ENCODE results near the gene PADI2.
"Not testable (repeated sequence)": the region's sequence is repeated elsewhere in the genome, so short reads cannot be mapped to it uniquely, and the experiment has no call there.

The PADI2 gene

DNA sequence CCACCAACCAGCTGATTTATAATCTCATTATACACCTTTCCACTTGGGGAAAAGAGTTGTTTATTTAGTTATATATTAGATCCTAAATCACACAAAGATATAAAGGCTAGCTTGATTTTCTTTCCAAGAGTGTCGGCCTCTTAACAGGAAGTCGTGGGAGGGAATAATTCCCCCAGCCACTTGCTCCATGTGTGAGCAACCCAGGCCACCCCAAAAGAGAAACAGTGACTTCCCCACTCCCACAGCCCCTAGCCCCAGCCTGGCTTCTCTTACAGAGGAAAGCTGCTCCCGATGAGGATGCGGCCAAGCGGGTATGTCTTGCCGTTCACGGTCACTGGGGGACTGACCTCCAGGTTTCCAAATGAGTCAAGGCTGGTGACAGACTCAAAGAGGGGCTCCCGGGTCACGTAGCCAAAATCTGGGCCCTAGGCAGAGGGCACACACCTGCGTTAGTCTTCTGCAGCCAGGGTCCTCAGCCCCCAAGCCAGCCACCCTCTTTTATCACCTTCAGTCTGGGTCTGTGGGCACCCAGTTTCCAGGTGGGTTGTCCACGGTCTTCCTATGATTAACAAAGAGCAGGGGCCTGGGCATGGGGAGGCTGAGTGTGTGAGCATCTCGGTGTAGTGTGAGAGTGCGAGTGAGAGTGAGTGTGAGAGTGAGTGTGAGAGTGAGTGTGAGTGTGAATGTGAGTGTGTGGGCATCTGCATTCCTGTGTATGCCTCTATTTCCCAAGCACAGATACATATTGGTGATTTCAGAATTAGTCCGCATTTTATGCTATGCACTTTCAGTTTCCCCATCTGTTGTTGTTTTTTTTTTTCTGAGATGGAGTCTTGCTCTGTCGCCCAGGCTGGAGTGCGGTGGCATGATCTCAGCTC, 40.0 kb downstream of the PADI2 start:
- no peak overlapping the region for H3K27ac ChIP-seq (ENCODE audit: low read length)
- H3K36me3 ChIP-seq (ENCODE audit: control insufficient read depth, low read depth, low read length), result no peaks in the 10 kb centered on the region
- H3K4me3 ChIP-seq (ENCODE audit: low read length), result no peak overlapping the region
- H3K27me3 ChIP-seq (ENCODE audit: control insufficient read depth, insufficient read depth, low read length), result no peaks in the 10 kb centered on the region
- no peak overlapping the region for H3K9ac ChIP-seq (ENCODE audit: low read length)
- H3K9me3 ChIP-seq (ENCODE audit: control insufficient read depth, low read depth, low read length), result no peaks in the 10 kb centered on the region
- no peaks in the 10 kb centered on the region for H3K4me1 ChIP-seq (ENCODE audit: control insufficient read depth, low read depth, low read length)

DNA sequence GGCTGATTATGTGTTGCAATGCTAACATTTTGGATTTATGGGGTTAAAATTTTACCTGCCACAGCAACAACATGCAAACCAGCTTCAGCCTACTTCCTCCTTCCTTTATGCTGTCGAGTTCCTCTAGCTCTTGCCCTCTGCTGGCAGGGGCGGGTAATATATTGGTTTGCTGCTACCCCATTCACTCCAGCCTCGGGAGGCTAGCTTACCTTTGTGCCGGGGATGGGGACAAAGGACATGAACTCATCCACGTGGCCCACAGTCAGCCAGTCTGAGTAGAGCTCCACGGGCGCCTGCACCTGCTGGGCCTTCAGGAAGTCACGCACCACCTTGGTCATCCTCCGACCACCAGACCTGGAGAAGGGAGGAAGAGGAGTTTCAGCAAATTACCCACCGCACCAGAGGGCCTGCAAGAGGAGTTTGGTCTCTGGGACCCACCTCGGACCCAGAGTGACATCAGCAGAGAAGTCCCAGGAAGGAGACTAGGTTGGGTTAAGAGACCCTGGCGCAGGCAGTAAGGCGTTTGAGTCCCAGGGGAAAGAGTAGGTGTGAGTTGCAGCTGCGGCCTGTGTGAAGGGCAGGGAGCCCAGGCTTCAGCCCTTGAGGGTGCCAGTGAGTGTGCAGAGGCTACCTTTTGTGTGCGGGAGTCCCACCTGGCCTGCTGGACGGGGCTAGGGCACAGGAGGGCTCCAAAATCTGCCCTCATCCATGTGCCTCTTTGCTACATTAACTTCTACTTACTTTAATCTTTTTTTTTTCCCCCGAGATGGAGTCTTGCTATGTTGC, 43.6 kb downstream of the PADI2 start:
- no peak overlapping the region for H3K4me3 ChIP-seq (ENCODE audit: low read length)
- no peaks in the 10 kb centered on the region for H3K9me3 ChIP-seq (ENCODE audit: control insufficient read depth, low read depth, low read length)
- no peaks in the 10 kb centered on the region for H3K27me3 ChIP-seq (ENCODE audit: control insufficient read depth, insufficient read depth, low read length)
- H3K9ac ChIP-seq (ENCODE audit: low read length), result no peak overlapping the region
- no peaks in the 10 kb centered on the region for H3K4me1 ChIP-seq (ENCODE audit: control insufficient read depth, low read depth, low read length)
- H3K36me3 ChIP-seq (ENCODE audit: control insufficient read depth, low read depth, low read length), result no peaks in the 10 kb centered on the region
- no peak overlapping the region for H3K27ac ChIP-seq (ENCODE audit: low read length)

DNA sequence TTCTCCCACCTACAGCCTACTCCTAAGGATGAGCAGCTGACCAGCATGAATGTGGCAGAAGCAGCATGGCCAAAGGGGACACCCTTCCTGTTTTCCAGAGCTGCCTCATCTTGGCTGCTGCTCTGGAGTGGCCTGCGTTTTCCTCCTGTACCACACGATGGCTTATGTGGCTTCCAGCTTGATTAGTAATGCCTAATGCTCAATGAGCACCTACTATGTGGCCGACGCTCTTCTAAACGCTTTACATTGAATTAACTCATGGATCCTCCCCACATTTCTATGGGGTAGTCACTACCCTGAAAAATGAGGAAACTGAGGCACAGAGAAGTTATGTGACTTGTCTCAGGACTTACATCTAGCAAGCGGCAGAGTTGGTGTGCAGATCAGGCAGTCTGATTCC, 47.5 kb downstream of the PADI2 start:
- H3K4me1 ChIP-seq (ENCODE audit: control insufficient read depth, low read depth, low read length), result no peaks in the 10 kb centered on the region
- no peak overlapping the region for H3K27ac ChIP-seq (ENCODE audit: low read length)
- no peaks in the 10 kb centered on the region for H3K27me3 ChIP-seq (ENCODE audit: control insufficient read depth, insufficient read depth, low read length)
- H3K4me3 ChIP-seq (ENCODE audit: low read length), result no peak overlapping the region
- no peak overlapping the region for H3K9ac ChIP-seq (ENCODE audit: low read length)
- H3K36me3 ChIP-seq (ENCODE audit: control insufficient read depth, low read depth, low read length), result no peaks in the 10 kb centered on the region
- no peaks in the 10 kb centered on the region for H3K9me3 ChIP-seq (ENCODE audit: control insufficient read depth, low read depth, low read length)

DNA sequence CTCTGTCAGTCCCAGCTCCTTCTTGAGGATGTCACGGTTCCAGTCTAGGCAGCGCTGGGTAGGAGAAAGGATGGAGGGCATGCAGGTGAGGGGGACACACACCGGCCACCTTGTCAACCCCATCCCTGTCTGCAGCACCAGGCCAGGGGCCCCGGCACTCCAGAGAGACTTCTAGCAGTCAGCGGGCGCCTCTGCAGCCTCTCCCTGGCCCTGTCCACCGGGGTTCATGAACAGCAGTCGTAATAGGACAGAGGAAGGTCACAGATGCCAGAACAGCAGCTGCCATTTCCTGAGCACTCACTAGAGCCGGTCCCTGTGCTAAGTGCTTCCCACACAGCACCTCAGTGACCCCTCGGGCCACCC, 49.1 kb downstream of the PADI2 start:
- Histone ChIP-seq H3K27me3 (ENCODE audit: control insufficient read depth, insufficient read depth, low read length) (no peaks in the 10 kb centered on the region), H3K4me3 (ENCODE audit: low read length) (no peak overlapping the region), H3K4me1 (ENCODE audit: control insufficient read depth, low read depth, low read length) (no peaks in the 10 kb centered on the region), H3K36me3 (ENCODE audit: control insufficient read depth, low read depth, low read length) (no peaks in the 10 kb centered on the region), H3K9me3 (ENCODE audit: control insufficient read depth, low read depth, low read length) (no peaks in the 10 kb centered on the region), H3K9ac (ENCODE audit: low read length) (no peak overlapping the region), H3K27ac (ENCODE audit: low read length) (no peak overlapping the region)

DNA sequence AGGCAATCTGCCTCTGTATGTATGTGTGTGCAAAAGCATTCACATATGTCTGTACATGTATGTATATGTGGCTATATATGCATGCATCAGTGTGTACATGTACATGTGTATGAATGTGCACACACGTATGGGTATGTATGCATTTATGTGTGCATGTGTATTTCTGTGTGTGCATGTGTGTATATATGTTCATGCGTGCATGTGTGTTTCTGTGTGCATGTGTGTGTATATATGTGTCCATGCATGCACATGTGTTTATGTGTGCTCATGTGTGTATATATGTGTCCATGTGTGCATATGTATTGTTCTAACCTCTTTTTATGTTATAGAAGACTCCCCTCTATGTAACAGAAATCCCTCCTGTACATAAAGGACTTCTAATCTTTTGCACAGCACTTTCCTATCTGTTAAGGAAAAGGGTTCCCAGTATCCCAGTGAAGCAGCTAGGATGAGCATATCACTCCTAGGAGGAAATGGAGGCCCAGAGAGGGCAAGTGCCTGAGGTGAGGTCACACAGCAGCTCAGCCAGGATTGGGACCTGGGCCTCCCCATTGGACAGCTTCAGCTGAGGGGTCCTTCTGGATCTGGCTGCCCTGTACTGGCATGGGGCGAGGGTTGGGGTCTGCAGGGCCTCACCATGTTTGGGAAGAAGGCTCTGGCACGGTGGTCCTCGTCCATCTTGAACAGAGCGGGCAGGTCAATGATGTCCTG, 49.6 kb downstream of the PADI2 start:
- Histone ChIP-seq H3K4me3 (ENCODE audit: low read length) (no peak overlapping the region), H3K9ac (ENCODE audit: low read length) (no peak overlapping the region)

DNA sequence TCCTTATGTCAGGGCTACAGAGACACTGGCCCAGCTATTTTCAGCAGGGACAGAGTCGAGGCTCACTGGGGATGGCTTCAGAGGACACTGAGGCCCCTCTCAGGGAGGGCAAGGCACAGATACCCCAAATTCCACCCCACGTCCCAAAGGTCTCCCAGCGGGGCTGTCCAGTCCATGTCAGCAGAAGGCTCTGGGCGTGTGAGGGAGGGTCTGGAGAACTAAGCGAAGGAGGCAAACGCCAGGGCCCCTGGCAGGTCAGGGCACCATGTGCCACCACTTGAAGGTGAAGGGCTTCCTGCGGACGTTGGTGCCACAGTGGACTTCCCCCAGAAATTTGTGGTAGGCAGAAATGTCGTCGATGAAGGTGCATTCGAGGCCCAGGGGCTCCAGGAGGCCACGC, 50.5 kb downstream of the PADI2 start:
- no peaks in the 10 kb centered on the region for H3K27me3 ChIP-seq (ENCODE audit: control insufficient read depth, insufficient read depth, low read length)
- H3K36me3 ChIP-seq (ENCODE audit: control insufficient read depth, low read depth, low read length), result no peaks in the 10 kb centered on the region
- no peaks in the 10 kb centered on the region for H3K9me3 ChIP-seq (ENCODE audit: control insufficient read depth, low read depth, low read length)
- no peak overlapping the region for H3K9ac ChIP-seq (ENCODE audit: low read length)
- H3K4me3 ChIP-seq (ENCODE audit: low read length), result no peak overlapping the region
- no peaks in the 10 kb centered on the region for H3K4me1 ChIP-seq (ENCODE audit: control insufficient read depth, low read depth, low read length)
- no peak overlapping the region for H3K27ac ChIP-seq (ENCODE audit: low read length)

More for the DNA sequence above, 49.6 kb downstream of the PADI2 start:
- Histone ChIP-seq H3K4me1 (ENCODE audit: control insufficient read depth, low read depth, low read length) (no peaks in the 10 kb centered on the region), H3K27me3 (ENCODE audit: control insufficient read depth, insufficient read depth, low read length) (no peaks in the 10 kb centered on the region), H3K36me3 (ENCODE audit: control insufficient read depth, low read depth, low read length) (no peaks in the 10 kb centered on the region), H3K27ac (ENCODE audit: low read length) (no peak overlapping the region), H3K9me3 (ENCODE audit: control insufficient read depth, low read depth, low read length) (no peaks in the 10 kb centered on the region)

DNA sequence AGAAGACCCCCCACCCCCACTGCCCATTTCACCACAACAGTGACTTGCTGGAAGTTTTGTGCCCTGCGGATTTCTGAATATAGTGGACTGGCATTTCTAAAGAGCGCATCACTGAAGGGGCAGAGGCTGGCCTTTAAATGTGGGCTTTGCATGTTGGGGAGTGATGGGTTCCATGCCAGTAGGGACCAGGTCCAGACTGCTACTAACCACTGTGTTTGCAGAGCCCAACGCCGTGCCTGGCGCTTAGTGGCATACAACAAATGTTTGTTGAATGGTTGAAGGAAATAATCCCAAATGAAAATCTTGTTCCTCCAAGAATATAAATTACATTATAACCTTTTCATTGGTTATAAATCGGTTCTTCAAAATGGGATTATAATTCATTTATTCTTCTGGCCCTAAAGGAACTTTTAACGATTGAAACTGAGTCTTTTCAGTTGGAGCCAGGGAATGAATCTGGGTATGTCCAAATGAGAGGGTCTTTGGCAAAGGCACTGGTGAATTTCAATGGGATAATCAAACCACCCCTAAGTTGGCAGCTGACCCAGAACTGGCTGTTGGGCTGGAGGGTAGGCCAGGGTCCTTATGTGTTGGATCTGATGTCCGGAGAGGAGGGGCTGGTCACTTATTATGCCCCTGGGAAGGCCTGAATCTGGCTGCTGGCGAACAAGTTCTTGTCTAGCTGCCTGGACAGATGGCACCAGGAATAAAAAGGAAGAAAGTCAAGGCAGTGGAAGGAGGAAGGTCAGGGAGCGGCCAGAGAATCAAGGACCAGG, 51.6 kb downstream of the PADI2 start:
- Histone ChIP-seq H3K9ac (ENCODE audit: low read length) (no peak overlapping the region), H3K9me3 (ENCODE audit: control insufficient read depth, low read depth, low read length) (no peaks in the 10 kb centered on the region), H3K4me3 (ENCODE audit: low read length) (no peak overlapping the region), H3K27me3 (ENCODE audit: control insufficient read depth, insufficient read depth, low read length) (no peaks in the 10 kb centered on the region), H3K4me1 (ENCODE audit: control insufficient read depth, low read depth, low read length) (no peaks in the 10 kb centered on the region), H3K27ac (ENCODE audit: low read length) (no peak overlapping the region), H3K36me3 (ENCODE audit: control insufficient read depth, low read depth, low read length) (no peaks in the 10 kb centered on the region)

DNA sequence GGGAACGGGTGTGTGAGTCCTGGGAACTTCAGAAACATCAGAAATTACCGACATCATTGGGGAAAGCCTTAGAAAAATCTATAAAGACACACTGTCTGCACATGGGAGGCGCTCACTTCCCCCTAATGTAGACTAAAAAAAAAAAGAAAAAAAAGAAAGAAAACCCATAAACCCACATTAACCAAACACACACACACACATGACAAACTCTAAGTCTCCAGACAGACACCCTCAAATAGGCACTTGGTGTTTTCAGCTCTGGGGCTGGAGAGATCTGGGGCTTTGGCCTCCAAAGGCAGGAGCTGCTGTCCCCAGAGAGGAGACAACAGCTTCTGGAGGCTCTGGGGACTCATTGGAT, 52.2 kb downstream of the PADI2 start:
- Histone ChIP-seq H3K27ac (ENCODE audit: low read length) (no peak overlapping the region), H3K27me3 (ENCODE audit: control insufficient read depth, insufficient read depth, low read length) (no peaks in the 10 kb centered on the region), H3K4me1 (ENCODE audit: control insufficient read depth, low read depth, low read length) (no peaks in the 10 kb centered on the region), H3K4me3 (ENCODE audit: low read length) (no peak overlapping the region), H3K36me3 (ENCODE audit: control insufficient read depth, low read depth, low read length) (no peaks in the 10 kb centered on the region), H3K9me3 (ENCODE audit: control insufficient read depth, low read depth, low read length) (no peaks in the 10 kb centered on the region), H3K9ac (ENCODE audit: low read length) (no peak overlapping the region)

DNA sequence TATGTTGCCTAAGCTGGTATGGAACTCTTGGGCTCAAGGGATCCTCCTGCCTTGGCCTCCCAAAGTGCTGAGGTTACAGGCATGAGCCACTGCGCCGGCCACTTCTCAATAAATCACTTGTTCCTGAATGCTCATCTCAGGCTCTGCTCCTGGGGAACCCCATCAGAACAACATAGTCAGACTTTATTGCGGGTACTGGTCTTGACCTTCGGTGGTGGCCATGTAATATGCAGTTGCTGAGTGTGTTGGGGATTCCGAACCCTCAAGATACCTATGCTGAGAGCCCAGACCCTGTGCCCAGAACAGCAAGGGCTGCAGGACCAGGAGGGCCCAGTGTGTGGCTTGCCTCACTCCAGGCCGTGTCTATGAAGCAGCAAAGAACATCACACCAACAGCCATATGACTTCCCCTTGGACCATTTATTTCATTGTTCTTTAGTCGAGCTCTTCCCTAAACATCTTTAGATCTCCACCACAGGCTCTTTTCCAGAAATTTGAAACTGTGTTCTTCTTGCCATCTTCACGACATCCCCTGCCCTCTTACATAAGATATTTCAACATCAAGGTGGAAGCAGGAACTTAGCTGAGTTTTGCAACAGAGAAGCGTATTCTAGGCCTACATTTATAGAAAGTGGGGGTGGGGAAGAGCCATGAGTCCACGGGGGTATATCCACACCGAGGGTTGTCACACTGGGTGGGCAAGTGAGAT, 52.7 kb downstream of the PADI2 start:
- Histone ChIP-seq H3K36me3 (ENCODE audit: control insufficient read depth, low read depth, low read length) (no peaks in the 10 kb centered on the region), H3K9ac (ENCODE audit: low read length) (no peak overlapping the region), H3K4me3 (ENCODE audit: low read length) (no peak overlapping the region), H3K27ac (ENCODE audit: low read length) (no peak overlapping the region), H3K4me1 (ENCODE audit: control insufficient read depth, low read depth, low read length) (no peaks in the 10 kb centered on the region), H3K27me3 (ENCODE audit: control insufficient read depth, insufficient read depth, low read length) (no peaks in the 10 kb centered on the region), H3K9me3 (ENCODE audit: control insufficient read depth, low read depth, low read length) (no peaks in the 10 kb centered on the region)

DNA sequence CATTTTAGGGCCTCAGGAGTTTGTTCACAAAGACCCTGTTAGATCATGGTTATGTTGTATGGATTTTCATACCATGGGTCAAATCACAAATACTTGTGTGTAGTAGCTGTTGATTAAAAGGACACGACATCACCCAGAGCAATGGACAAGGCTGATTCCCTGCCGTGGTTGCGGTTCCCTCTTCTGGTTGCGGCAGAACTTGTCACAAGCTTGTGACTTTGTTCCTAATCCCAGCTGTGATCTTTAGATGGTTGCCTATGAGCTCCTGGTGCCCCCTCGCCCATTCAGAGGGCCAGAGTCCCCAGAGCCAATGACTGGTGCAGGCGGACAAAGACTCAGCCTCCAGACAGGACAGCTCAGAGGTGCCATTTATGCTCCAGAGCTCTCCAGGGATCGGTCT, 53.6 kb downstream of the PADI2 start:
- H3K27me3 ChIP-seq (ENCODE audit: control insufficient read depth, insufficient read depth, low read length), result no peaks in the 10 kb centered on the region
- H3K9me3 ChIP-seq (ENCODE audit: control insufficient read depth, low read depth, low read length), result no peaks in the 10 kb centered on the region
- no peak overlapping the region for H3K4me3 ChIP-seq (ENCODE audit: low read length)
- no peaks in the 10 kb centered on the region for H3K4me1 ChIP-seq (ENCODE audit: control insufficient read depth, low read depth, low read length)
- H3K27ac ChIP-seq (ENCODE audit: low read length), result no peak overlapping the region
- H3K36me3 ChIP-seq (ENCODE audit: control insufficient read depth, low read depth, low read length), result no peaks in the 10 kb centered on the region
- no peak overlapping the region for H3K9ac ChIP-seq (ENCODE audit: low read length)

DNA sequence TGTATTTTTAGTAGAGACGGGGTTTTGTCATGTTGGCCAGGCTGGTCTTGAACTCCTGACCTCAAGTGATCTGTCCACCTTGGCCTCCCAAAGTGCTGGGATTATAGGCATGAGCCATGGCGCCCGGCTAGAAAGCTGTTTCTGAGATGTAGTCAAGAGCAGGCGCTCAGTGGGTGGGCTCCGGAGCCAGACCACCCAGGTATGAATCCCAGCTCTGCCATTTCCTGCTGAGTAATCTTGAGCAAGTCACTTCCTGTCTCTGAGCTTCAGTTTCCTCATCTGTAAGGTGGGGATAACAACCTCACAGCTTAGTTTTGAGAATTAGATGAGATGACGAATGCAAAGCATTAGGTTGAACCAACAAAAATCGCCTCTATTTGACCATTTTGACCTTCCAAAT, 56.5 kb downstream of the PADI2 start:
- not testable (repeated sequence) for H3K9ac ChIP-seq (ENCODE audit: low read length); H3K27ac ChIP-seq (ENCODE audit: low read length); H3K36me3 ChIP-seq (ENCODE audit: control insufficient read depth, low read depth, low read length); H3K9me3 ChIP-seq (ENCODE audit: control insufficient read depth, low read depth, low read length); H3K27me3 ChIP-seq (ENCODE audit: control insufficient read depth, insufficient read depth, low read length); H3K4me3 ChIP-seq (ENCODE audit: low read length); H3K4me1 ChIP-seq (ENCODE audit: control insufficient read depth, low read depth, low read length)
